Gastroesophageal sphincter (tissue), 4 donors: ENCODE data around the gene SF1. TPM values are rescaled to one million over a fixed set of nuclear protein-coding genes. Genes with fewer than 3 reads are reported as not detected.

Experiments used
- ATAC-seq: fragments of 150-250 bp; one replicate; pipeline ENCODE4 v1.9.1; 2016; ENCODE audit warnings: mild to moderate bottlenecking, moderate library complexity
- H3K27ac ChIP-seq, 4 donors: fragments of 200-600 bp; sonication (generic) in 3 of 4; 1 replicate in 3 of 4; 2 replicates in 1 of 4; pipeline ENCODE4 v1.5.1; 2016 to 2019
- H3K27me3 ChIP-seq: fragments of 200-600 bp; sonication (generic); one replicate; pipeline ENCODE4 v1.5.1; 2019
- H3K36me3 ChIP-seq, 2 donors: fragments of 200-600 bp; sonication (generic); one replicate each; pipeline ENCODE4 v1.5.1; 2019; ENCODE audit warnings: control low read depth in 1 of 2
- H3K4me1 ChIP-seq, 3 donors: fragments of 200-600 bp; sonication (generic); 1 replicate in 2 of 3; 2 replicates in 1 of 3; pipeline ENCODE4 v1.5.1; 2016 to 2019; ENCODE audit warnings: control low read depth in 2 of 3
- H3K4me3 ChIP-seq, 2 donors: fragments of 200-600 bp; sonication (generic); one replicate each; pipeline ENCODE4 v1.5.1; 2019; ENCODE audit warnings: mild to moderate bottlenecking in 1 of 2, moderate library complexity in 1 of 2
- H3K9me3 ChIP-seq, 3 donors: fragments of 200-600 bp; sonication (generic); one replicate each; pipeline ENCODE4 v1.5.1; 2017 to 2019; ENCODE audit warnings: control low read depth in 2 of 3
- CTCF ChIP-seq, 4 experiments: fragments of 200-600 bp in 2 of 4; fragments of 450-650 bp in 2 of 4; sonication (generic) in 1 of 4; IDR thresholded peaks; one replicate each; pipeline ENCODE4 v1.5.1; 2017 to 2019; ENCODE audit warnings: antibody characterized with exemption in 4 of 4, mild to moderate bottlenecking in 2 of 4, moderate library complexity in 2 of 4
- EP300 ChIP-seq: sonication (generic); formaldehyde crosslinking; IDR thresholded peaks from one replicate; pipeline ENCODE4 v1.6.1; 2017; ENCODE audit warnings: antibody characterized with exemption, mild to moderate bottlenecking
- POLR2A ChIP-seq, 2 donors: fragments of 450-650 bp; IDR thresholded peaks; one replicate each; pipeline ENCODE4 v1.6.1; 2017; ENCODE audit warnings: antibody characterized with exemption in 2 of 2, mild to moderate bottlenecking in 2 of 2, moderate library complexity in 1 of 2
- POLR2AphosphoS5 ChIP-seq: sonication (generic); formaldehyde crosslinking; IDR thresholded peaks from one replicate; pipeline ENCODE4 v1.6.1; 2017; ENCODE audit warnings: antibody characterized with exemption
- WGBS, 2 donors: methylation state at CpG; one replicate each; pipeline ENCODE4 v1.1.5; 2018; ENCODE audit warnings: low coverage in 1 of 2; 5-methylcytosine and 5-hydroxymethylcytosine counted together
- total RNA-seq, 4 donors: library from RNA; depleted of rRNA; stranded (reverse); fragments of >200 nt; gene quantifications; one replicate each; pipeline ENCODE4 v1.1.0, GENCODE V29; 2016

Gene SF1
- total RNA-seq, 4 donors from 2014 or later: 187 to 314 (median 253) TPM

- Histone ChIP-seq H3K9me3 (no peaks in the 10 kb centered on the region), H3K27ac (peak within 1 kb of the TSS in 3 of 4 donors; percentile 72 to 86 (median 76)), H3K4me1 (peaks cover 0 to 8% (median 4%) of the 10 kb centered on the region in 3 donors), H3K27me3 (peaks cover 47% of the 10 kb centered on the region), H3K4me3 (peak within 1 kb of the TSS; percentile 70 to 72), H3K36me3 (peaks cover 0 to 21% of the 10 kb centered on the region in 2 donors)
- peak; percentile 97 for ATAC-seq
- TF ChIP-seq POLR2A (IDR thresholded peaks at IDR 0.05): no peak
- TF ChIP-seq CTCF (IDR thresholded peaks at IDR 0.05): peak in 3 of 4 experiments; percentile 88 to 99 (median 89)
- 4% methylated on average over 5 of the region's 66 CpGs; no CpG with 5 or more reads in 1 of the 2 donors for WGBS, 2 donors
Measured at GRCh38 chr11:64723117-64723906, 55.0 kb downstream of the SF1 start, which contains the start of gene NRXN2. TSS of gene NRXN2 (minus strand) at chr11:64723197. CDS start at chr11:64713699, 9,498 bp downstream.

GRCh38 chr11:64722141-64723065 lies 55.9 kb downstream of the SF1 start:
- 8 to 20% methylated on average over 2 to 8 of the region's 36 CpGs for WGBS, 2 donors
- no peak for ATAC-seq
- H3K9me3 ChIP-seq: no peaks in the 10 kb centered on the region
- no peak for TF ChIP-seq POLR2AphosphoS5
- no peak for TF ChIP-seq POLR2A (IDR thresholded peaks at IDR 0.05)
- no peak for TF ChIP-seq CTCF (IDR thresholded peaks at IDR 0.05)
- no peak for TF ChIP-seq EP300
- peaks cover 56% of the 10 kb centered on the region for H3K27me3 ChIP-seq
- H3K36me3 ChIP-seq: peaks cover 0 to 12% of the 10 kb centered on the region in 2 donors
- H3K4me3 ChIP-seq: peak overlapping the region in 1 of 2 donors; percentile 70
- H3K4me1 ChIP-seq: peaks cover 0 to 8% (median 4%) of the 10 kb centered on the region in 3 donors
- H3K27ac ChIP-seq: no peak overlapping the region

DNA sequence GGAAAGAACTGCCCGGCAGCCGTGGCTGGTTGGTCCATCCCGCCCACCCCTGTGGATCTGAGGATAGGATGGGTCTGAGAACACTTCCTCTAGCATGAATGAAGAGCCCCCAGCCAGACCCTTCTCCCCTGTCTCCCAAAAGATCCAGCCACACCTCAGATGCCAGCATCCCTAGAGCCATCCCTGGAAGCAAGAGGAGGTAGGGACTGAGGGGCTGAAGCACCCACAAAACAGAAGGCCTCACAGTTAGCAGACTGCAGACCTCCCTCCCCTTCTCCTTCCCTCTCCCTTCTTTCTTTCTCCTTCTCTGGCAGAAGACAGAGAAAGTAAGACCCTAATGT lies 57.0 kb downstream of the SF1 start:
- no CpG with 5 or more reads among the region's 3 CpGs for WGBS, 2 donors
- no peak for ATAC-seq
- peaks cover 67% of the 10 kb centered on the region for H3K27me3 ChIP-seq
- H3K4me1 ChIP-seq: peaks cover 0 to 8% (median 4%) of the 10 kb centered on the region in 3 donors
- H3K9me3 ChIP-seq: no peaks in the 10 kb centered on the region
- peaks cover 0 to 2% of the 10 kb centered on the region in 2 donors for H3K36me3 ChIP-seq
- no peak overlapping the region for H3K4me3 ChIP-seq
- TF ChIP-seq POLR2AphosphoS5 (no peak), POLR2A (IDR thresholded peaks at IDR 0.05) (no peak), CTCF (IDR thresholded peaks at IDR 0.05) (no peak), EP300 (no peak)
- H3K27ac ChIP-seq: no peak overlapping the region

DNA sequence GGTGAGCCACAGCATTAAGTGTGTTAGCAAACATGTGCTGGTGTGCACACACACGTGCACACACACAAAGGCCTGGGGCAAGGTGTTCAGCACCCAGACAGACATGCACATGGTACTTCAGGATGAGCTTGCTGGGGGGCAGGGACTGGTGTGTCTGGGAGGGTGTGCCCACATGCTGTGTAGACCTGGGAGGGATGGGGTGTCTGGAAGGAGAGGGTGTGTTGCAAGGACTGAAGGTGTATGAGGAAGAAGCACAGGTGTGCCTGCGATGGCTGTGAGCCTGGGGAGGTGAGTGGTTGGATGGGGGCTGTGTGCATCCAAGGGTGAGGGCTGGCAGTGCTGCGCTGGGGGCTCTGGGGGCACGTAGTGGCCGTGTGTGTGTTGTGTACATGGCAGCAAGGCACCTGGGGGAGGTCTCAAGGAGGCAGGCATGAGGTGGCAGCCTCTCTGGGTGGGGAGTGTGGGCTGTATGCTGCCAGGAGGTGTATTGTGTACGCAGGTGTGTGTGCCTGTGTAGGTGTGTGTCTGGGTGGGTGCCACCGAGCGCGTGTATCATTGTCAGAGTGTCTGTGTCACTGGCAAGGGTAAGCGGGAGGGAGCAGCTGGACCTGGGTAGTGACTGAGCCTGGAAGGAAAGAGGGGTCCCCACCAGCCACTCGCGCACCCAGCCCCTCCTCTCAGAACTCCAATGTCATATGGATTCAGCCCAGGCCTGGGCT lies 57.5 kb downstream of the SF1 start:
- no peak overlapping the region for H3K4me3 ChIP-seq
- no peak overlapping the region for H3K27ac ChIP-seq
- no peak for TF ChIP-seq EP300
- no peak for TF ChIP-seq POLR2A (IDR thresholded peaks at IDR 0.05)
- TF ChIP-seq CTCF (IDR thresholded peaks at IDR 0.05): no peak
- TF ChIP-seq POLR2AphosphoS5: no peak
- H3K36me3 ChIP-seq: no peaks in the 10 kb centered on the region
- ATAC-seq: no peak
- no peaks in the 10 kb centered on the region for H3K9me3 ChIP-seq
- peaks cover 0 to 8% (median 4%) of the 10 kb centered on the region in 3 donors for H3K4me1 ChIP-seq
- WGBS, 2 donors: 62 to 71% methylated on average over 3 to 7 of the region's 12 CpGs
- H3K27me3 ChIP-seq: peaks cover 72% of the 10 kb centered on the region
